Measurements from ENCODE around the gene RAP1GAP. TPM values are rescaled to one million over a fixed set of nuclear protein-coding genes. Genes with fewer than 3 reads are reported as not detected.

RAP1GAP gene
- total RNA-seq, 1 experiment from 2014 or later: 0.19 TPM

DNA sequence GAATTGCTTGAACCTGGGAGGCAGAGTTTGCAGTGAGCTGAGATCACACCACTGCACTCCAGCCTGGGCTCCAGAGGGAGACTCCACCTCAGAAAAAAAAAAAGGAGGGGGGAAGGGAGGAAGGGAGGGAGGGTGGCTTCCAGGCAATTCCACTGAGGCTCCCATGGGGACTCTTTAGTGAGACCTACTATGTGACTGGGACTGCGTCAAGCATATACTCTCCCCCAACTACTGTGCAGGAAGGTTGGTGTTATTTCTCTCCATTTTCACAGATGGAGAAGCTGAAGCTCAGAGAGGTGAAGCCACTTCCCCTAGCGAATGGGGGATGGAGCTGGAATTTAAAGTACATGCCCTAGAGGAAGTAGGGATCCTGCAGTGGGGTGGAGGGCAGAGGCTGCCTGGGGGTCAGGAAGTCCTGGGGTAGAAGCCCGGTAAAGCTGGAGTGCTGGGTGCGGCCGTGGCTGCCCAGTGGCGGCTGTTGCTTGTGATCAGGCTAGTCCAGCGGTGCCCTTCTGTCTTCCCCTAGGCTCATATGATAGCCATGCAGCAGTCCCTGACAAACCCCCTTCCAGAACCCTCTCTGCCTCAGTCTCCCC is 40.3 kb downstream of the RAP1GAP start:
- no peak for DNase-seq (ENCODE audit: low read depth)

DNA sequence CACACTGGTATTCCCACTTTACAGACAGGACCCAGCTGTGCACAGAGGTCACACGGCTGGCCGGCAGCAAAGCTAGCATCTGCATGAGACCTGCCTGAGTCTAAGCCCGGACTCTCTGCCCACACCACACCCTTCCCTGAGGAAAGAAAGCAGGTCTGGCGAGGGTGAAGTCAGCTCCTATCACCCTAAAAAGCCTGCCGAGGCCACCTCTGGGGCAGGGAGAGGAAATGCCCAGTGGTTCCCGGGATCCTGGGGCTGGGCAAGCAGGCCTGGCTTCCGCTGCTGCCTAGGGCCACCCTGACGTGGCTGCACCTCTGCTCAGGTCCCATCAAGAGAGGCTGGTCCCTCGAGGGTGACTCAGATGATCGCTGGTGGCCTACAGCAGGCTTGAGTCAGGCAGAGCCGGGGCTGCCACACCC is 42.2 kb downstream of the RAP1GAP start:
- peak; percentile 14 for DNase-seq (ENCODE audit: low read depth)

GRCh38 chr1:21625390-21626190 is 43.6 kb downstream of the RAP1GAP start:
- DNase-seq (ENCODE audit: low read depth): no peak

GRCh38 chr1:21624571-21625389 is 44.4 kb downstream of the RAP1GAP start:
- no peak for DNase-seq (ENCODE audit: low read depth)

- no peak for DNase-seq (ENCODE audit: low read depth)
These were observed 45.7 kb downstream of the RAP1GAP start for GRCh38 chr1:21623410-21623961.

DNA sequence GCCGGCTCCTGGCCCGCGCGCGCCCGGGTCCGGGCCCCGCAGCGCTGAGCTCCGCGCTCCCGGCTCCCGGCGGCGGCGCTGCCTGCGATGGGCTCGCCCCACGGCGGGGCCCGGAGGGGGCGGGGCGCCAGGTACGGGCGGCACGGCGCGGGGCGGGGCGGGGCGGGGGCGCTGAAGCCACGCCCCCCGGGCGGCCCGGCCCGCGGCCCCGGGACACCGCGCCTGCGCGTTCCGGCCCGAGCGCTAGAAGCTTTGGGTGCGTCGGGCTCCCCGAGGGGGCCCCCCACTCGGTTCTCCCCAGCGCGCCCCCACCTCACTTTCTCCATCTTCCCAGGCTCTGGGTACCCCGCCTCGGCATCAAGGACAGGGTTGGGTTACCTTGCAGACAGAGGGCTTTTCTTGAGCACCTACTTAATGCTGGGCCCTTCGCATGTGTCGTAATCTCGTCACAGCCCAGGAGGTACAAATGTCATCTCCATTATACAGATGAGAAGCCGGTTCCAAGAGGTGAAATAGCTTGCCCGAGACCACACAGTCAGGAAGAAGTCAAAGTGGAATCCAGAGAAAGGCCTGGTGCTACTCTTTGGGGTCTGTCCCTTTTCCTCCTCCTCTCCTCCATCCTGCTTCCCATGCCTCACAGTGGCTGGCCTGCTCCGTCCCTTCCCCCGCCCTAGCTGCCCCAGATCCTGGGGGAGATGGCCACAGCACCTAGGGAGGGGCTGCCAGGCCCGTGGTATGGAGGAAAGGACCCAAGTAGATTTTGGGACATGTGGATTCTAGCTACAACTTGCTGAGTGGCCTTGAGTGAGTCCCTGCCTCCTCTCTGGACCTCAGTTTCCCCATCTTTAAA is 46.5 kb downstream of the RAP1GAP start:
- no peak for DNase-seq (ENCODE audit: low read depth)

DNA sequence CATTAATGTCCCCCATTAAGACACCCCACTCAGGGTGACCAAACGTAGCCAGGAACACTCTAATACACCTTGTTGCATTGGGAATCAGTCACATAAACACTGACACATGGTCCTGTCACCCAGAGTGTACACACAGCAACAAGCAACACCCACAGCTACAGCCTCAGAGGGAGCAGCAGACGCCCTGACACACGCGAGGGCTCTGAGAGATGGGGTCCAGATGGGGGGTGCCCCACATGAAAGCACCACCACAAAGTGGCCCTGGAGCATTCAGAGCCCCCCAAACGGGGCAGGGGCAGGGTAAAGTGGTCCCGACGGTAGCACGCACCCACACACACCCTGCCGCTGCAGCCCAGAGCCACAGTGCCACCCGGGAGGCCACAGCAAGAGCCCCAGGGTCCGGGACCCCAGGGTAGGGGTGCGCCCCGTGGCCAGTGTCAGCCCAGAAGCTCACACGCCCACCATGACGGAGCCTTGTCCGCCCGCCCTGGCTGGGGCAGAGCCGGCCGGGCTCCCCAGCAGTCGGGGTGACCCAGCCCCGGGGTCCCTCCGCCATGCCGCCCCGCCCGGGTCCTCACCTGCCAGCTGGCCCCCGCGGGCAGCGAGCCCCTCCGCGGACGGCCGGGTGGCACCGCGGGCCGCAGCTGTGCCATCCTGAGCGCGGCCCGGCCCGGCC is 47.3 kb downstream of the RAP1GAP start:
- no peak for DNase-seq (ENCODE audit: low read depth)

DNA sequence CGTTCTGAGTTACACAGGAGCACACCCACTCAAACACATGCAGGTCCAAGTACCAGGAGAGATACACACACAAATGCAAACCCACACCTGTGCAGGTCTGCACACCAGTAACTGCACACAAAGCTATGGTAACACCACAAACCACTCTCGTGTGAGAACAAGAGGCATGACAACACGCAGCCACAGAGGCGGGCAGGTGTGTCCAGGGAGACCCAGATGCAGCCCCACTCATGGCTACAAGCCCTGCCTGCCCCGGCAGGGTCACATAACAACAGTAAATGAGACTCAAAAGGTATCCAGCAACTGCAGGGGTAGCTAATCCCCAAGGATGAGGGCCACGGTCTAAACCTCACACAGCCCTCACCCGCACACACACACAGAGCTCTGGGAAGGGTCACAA is 48.1 kb downstream of the RAP1GAP start:
- no peak for DNase-seq (ENCODE audit: low read depth)

GRCh38 chr1:21620496-21620895 is 48.7 kb downstream of the RAP1GAP start:
- no peak for DNase-seq (ENCODE audit: low read depth)

DNA sequence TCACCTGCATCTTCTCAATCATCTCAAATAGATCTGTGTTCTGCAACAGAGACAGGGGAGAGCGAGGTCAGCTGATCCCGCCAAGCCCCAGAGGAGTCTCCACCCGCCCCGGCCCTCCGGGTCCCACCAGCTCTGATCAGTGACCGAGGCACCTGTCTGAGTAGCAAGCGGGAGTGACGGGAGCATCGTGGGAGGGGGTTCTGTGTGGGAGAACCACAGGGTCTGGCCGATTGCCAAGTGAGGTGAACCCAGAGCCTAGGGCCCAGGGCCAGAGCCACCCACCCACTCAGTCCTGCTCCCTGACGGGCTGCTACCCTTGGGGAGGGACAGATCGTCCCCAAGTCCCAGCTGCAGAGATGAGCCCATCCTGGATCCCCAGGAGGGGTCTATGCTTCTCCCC is 49.1 kb downstream of the RAP1GAP start:
- no peak for DNase-seq (ENCODE audit: low read depth)

DNA sequence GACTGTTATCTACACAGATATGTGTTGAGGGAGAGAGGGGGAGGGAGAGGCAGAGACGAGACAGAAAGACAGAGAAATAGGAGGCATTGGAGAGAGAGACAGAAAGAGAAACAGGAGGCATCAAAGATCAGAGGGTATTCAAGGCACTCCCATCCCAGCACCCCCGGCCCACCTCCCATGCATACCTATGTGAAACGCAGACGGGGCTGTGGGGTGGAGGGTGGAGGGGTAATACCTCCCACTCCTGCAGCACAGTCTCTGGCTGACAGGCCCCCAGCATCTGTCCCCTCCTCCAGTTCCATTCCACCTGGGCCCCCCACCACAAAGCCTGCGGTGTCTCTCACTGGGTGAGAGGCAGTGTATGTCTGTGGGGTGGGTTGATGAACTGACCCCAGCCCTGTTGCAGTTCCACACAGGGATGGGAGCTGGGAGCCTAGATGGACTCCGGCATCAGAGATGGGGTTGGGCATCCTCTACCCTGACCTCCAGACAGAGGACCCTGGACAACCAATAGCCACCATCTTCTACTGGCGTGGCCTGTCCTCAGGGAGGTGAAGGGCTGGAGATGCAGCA is 49.7 kb downstream of the RAP1GAP start:
- DNase-seq (ENCODE audit: low read depth): no peak

GRCh38 chr1:21618561-21619374 is 50.4 kb downstream of the RAP1GAP start:
- DNase-seq (ENCODE audit: low read depth): no peak

DNA sequence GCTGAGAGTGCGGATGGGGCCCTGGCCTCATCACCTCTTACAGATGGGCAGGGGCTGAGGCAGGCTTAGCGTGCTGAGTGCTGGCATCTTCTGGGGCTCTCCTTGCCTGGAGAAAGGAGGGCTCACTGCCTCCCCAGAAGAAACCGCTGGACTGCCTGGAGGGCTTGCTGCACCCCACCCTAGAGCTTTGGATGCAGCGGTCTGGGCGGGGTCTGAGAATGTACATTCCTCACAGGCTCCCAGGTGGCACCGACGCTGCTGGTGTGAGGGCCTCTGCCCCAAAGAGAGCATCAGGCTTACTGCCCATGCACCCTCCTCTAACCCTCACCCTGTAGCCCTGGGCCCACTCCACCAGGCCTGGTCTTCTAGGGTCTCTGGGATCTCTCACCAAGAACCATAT is 51.1 kb downstream of the RAP1GAP start:
- no peak for DNase-seq (ENCODE audit: low read depth)

GRCh38 chr1:21617126-21617738 is 51.9 kb downstream of the RAP1GAP start:
- no peak for DNase-seq (ENCODE audit: low read depth)

- no peak for DNase-seq (ENCODE audit: low read depth)
These were observed 52.8 kb downstream of the RAP1GAP start for GRCh38 chr1:21616372-21616771.

GRCh38 chr1:21614419-21615115 is 54.6 kb downstream of the RAP1GAP start:
- DNase-seq (ENCODE audit: low read depth): no peak

GRCh38 chr1:21613072-21613867 is 55.9 kb downstream of the RAP1GAP start:
- DNase-seq (ENCODE audit: low read depth): no peak

Measured in HT1080 (cell line).